ENCODE results near the gene SLC1A4. TPM values are rescaled to one million over a fixed set of nuclear protein-coding genes. Genes with fewer than 3 reads are reported as not detected.

Gene SLC1A4
- total and polyA plus RNA-seq, 4 donors, result 3.4 to 23.4 (median 9.6) TPM

GRCh38 chr2:64952096-64952495 is 37.1 kb upstream of the SLC1A4 start:
- no peaks in the 10 kb centered on the region for H3K27me3 ChIP-seq (ENCODE audit: control insufficient read depth in 4 of 4, insufficient read depth in 4 of 4, low read length in 3 of 4)
- TF ChIP-seq TAF1 (conservative IDR thresholded peaks at IDR 0.05) (no peak), EGR1 (IDR thresholded peaks at IDR 0.05; ENCODE audit: low read depth in 2 of 2) (no peak), ZBTB33 (IDR thresholded peaks at IDR 0.05) (no peak), YY1 (IDR thresholded peaks at IDR 0.05) (no peak), CTCF (IDR thresholded peaks at IDR 0.05; ENCODE audit: low read depth, low read length, missing input control) (no peak), HNF4G (IDR thresholded peaks at IDR 0.05) (no peak), ATF3 (IDR thresholded peaks at IDR 0.05) (no peak), NR2F2 (IDR thresholded peaks at IDR 0.05) (no peak), FOXA2 (IDR thresholded peaks at IDR 0.05) (no peak), GABPA (IDR thresholded peaks at IDR 0.05 in 1 of 2, conservative IDR thresholded peaks at IDR 0.05 in 1 of 2) (no peak), RAD21 (IDR thresholded peaks at IDR 0.05) (no peak), FOXA1 (IDR thresholded peaks at IDR 0.05) (no peak)
- H3K9ac ChIP-seq (ENCODE audit: low read depth in 1 of 2, low read length in 2 of 2), result no peak overlapping the region
- H3K4me3 ChIP-seq (ENCODE audit: low read depth in 1 of 3, low read length in 3 of 3), result no peak overlapping the region
- 92% methylated on average over 6 of the region's 6 CpGs for WGBS
- no peak for DNase-seq (ENCODE audit: low spot score)
- H3K36me3 ChIP-seq (ENCODE audit: control insufficient read depth in 4 of 4, insufficient read depth in 3 of 4, low read depth in 1 of 4, low read length in 3 of 4), result no peaks in the 10 kb centered on the region
- peaks cover 0 to 9% (median 2%) of the 10 kb centered on the region in 4 donors for H3K4me1 ChIP-seq (ENCODE audit: control insufficient read depth in 4 of 4, insufficient read depth in 4 of 4, low read length in 3 of 4)
- no peak overlapping the region for H3K27ac ChIP-seq (ENCODE audit: low read depth in 1 of 2, low read length in 2 of 2)
- no peaks in the 10 kb centered on the region for H3K9me3 ChIP-seq (ENCODE audit: control insufficient read depth in 4 of 4, low read length in 3 of 4)

- Histone ChIP-seq H3K27ac (ENCODE audit: low read depth in 1 of 2, low read length in 2 of 2) (no peak overlapping the region), H3K9me3 (ENCODE audit: control insufficient read depth in 4 of 4, low read length in 3 of 4) (no peaks in the 10 kb centered on the region), H3K36me3 (ENCODE audit: control insufficient read depth in 4 of 4, insufficient read depth in 3 of 4, low read depth in 1 of 4, low read length in 3 of 4) (no peaks in the 10 kb centered on the region), H3K27me3 (ENCODE audit: control insufficient read depth in 4 of 4, insufficient read depth in 4 of 4, low read length in 3 of 4) (no peaks in the 10 kb centered on the region), H3K4me1 (ENCODE audit: control insufficient read depth in 4 of 4, insufficient read depth in 4 of 4, low read length in 3 of 4) (peaks cover 0 to 9% (median 2%) of the 10 kb centered on the region in 4 donors), H3K9ac (ENCODE audit: low read depth in 1 of 2, low read length in 2 of 2) (no peak overlapping the region), H3K4me3 (ENCODE audit: low read depth in 1 of 3, low read length in 3 of 3) (no peak overlapping the region)
- WGBS, result 95% methylated on average over 15 of the region's 15 CpGs
- no peak for DNase-seq (ENCODE audit: low spot score)
- TF ChIP-seq ZBTB33 (IDR thresholded peaks at IDR 0.05) (no peak), SP1 (IDR thresholded peaks at IDR 0.05) (no peak), GABPA (IDR thresholded peaks at IDR 0.05 in 1 of 2, conservative IDR thresholded peaks at IDR 0.05 in 1 of 2) (no peak), TAF1 (conservative IDR thresholded peaks at IDR 0.05) (no peak), FOXA1 (IDR thresholded peaks at IDR 0.05) (no peak), YY1 (IDR thresholded peaks at IDR 0.05) (no peak), NR2F2 (IDR thresholded peaks at IDR 0.05) (no peak), EGR1 (IDR thresholded peaks at IDR 0.05; ENCODE audit: low read depth in 2 of 2) (no peak), CTCF (IDR thresholded peaks at IDR 0.05; ENCODE audit: low read depth, low read length, missing input control) (no peak), FOXA2 (IDR thresholded peaks at IDR 0.05) (no peak), RAD21 (IDR thresholded peaks at IDR 0.05) (no peak), HNF4G (IDR thresholded peaks at IDR 0.05) (no peak), REST (IDR thresholded peaks at IDR 0.05) (no peak), HNF4A (conservative IDR thresholded peaks at IDR 0.05) (no peak), ATF3 (IDR thresholded peaks at IDR 0.05) (no peak)
Measured at GRCh38 chr2:64952511-64953482, 36.4 kb upstream of the SLC1A4 start.

Measured in liver (tissue), 9 donors.